NOMO-1 treated with dmso at 0.1 percent for 144 hours (cell line): ENCODE measurements around the gene ACKR1.

Experiments
- DNase-seq: peaks from one replicate; lab custom pipeline; 2025; ENCODE audit not compliant: unreplicated experiment; lab: John Stamatoyannopoulos, UW

ACKR1 gene

GRCh38 chr1:159218649-159219636 lies 14.3 kb downstream of the ACKR1 start:
- DNase-seq = no peak

GRCh38 chr1:159222075-159222865 lies 17.6 kb downstream of the ACKR1 start:
- no peak for DNase-seq

GRCh38 chr1:159223004-159223403 lies 18.3 kb downstream of the ACKR1 start:
- DNase-seq = no peak

- no peak for DNase-seq
Observed at GRCh38 chr1:159228554-159228953, 23.9 kb downstream of the ACKR1 start.

- DNase-seq = no peak
Observed at GRCh38 chr1:159229260-159229885, 24.7 kb downstream of the ACKR1 start.

GRCh38 chr1:159229896-159230295 lies 25.2 kb downstream of the ACKR1 start:
- DNase-seq = no peak

GRCh38 chr1:159239551-159240220 lies 35.0 kb downstream of the ACKR1 start:
- no peak for DNase-seq

GRCh38 chr1:159247266-159247665 lies 42.6 kb downstream of the ACKR1 start:
- DNase-seq = no peak

GRCh38 chr1:159248311-159248710 lies 43.6 kb downstream of the ACKR1 start:
- no peak for DNase-seq

GRCh38 chr1:159250638-159251216 lies 46.1 kb downstream of the ACKR1 start:
- DNase-seq = peak; percentile 31
